GM21423 (cell line): ENCODE data around the gene MBOAT2.
A peak's percentile ranks its signal among the peaks of the same experiment; 100 is the strongest.

ENCODE experiments used
- ATAC-seq: cut with Tn5 transposase; IDR thresholded peaks from one replicate; pipeline ENCODE4 v1.9.1; 2021; ENCODE audit warnings: mild to moderate bottlenecking, moderate library complexity; ENCODE audit not compliant: unreplicated experiment

Gene MBOAT2

DNA sequence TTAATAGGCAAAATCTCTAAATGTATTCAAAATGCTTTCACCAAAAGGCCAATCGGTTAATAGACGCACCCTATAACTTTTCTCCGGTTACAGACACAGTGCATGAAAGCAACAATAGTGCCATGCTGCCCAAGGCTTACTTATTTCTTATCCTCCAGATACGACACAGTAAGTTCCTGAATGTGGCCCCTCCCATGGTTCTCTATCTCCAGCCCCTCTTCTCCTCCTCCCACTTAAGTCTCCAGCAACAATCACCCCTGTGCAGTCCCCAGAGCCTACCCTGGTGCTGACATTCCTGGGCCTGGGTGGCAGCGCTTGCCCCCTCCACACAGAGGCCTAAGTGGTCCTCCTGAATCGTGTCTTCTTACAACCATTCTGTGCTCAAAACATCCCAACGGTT, 169.6 kb downstream of the MBOAT2 start:
- no peak for ATAC-seq

DNA sequence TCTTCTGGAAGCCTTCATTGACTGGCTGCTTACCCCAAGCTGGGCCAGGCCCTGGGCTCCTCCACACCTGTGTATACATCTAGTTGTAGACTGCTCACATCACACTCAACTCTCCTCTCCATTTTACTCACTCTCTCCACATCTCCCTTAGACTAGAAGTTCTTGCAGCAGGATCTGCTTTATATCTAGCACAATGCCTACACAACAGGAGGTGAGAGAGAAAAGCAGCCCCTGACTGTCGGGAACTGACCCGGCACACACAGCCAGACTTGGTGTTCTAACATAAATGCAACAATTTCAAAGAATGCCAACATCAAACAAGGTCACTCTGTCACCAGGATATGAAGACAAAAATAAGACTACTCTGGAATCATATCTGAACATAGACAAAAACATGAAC, 172.0 kb downstream of the MBOAT2 start:
- no peak for ATAC-seq

DNA sequence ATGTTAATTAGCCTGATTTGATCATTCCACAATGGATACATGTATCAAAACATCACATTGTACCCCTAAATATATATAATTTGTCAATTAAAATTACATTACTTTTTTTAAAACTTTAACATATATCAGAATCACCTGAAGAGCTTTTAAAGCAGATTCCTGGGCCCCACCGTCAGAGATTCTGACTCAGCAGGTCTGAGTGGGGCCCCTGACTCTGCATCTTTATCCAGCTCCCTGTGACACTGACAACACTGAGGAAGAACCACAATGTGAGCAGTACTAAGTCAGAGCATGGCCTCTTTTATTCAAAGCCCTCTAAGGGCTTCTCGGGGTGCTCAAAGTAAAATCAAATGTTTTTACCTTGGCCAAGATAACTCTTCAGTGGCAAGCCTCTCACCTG, 175.8 kb downstream of the MBOAT2 start:
- ATAC-seq, result no peak

DNA sequence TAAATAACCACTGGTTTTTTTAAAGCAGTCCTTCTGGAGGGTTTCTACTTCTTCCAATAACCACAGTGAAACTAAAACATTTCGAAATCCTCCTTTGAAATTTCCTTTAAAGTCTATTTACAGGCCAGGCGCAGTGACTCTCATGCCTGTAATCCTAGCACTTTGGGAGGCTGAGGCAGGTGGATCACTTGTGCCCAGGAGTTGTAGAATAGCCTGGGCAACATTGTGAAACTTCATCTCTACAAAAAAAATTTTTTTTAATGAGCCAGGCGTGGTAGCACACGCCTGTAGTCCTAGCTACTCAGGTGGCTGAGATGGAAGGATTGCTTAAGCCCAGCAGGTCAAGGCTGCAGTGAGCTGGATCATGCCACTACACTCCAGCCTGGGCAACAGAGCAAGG, 181.3 kb downstream of the MBOAT2 start:
- ATAC-seq, result no peak

DNA sequence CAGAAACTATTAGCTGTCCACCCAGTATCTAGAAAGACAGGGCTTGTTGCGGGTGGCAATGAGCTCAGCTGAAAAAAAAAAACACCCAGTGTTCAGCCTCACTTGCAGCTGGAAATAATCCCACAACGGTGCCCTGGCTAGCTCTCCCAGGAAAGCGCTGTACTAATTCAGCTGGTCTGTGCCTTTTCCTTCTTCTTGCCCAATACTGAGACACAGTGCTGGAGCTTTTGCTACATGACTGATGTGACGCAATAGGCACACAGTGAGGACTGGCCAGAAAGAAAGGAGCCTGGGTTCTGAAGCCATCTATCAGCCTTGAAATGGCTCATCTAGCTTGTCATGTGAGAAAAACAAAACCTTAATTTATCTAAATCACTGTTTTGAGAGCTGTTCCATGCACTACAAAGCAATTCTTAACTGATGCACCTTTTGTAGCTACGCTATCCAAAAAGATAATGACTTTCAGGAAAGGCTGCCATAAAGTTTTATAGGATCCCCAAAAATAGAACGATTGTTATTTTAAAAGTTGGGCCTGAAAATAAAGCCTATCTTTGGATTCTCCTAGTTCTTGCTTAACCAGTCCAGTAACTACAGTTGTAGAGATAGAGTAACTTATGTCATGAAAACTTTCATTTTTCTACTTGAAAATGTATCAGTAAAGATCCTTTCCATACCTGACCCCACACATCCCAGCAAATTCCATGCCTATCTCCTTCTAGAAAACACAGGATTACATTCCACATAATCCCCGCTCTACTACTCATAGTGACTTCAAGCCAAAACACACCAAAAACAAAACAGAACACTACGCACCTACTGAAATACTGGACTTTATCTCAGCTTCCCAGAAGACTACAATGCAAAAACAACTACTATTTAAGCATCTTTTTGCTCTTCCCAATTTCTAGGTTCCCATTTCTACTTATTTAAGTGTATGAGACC, 181.9 kb downstream of the MBOAT2 start:
- no peak for ATAC-seq

DNA sequence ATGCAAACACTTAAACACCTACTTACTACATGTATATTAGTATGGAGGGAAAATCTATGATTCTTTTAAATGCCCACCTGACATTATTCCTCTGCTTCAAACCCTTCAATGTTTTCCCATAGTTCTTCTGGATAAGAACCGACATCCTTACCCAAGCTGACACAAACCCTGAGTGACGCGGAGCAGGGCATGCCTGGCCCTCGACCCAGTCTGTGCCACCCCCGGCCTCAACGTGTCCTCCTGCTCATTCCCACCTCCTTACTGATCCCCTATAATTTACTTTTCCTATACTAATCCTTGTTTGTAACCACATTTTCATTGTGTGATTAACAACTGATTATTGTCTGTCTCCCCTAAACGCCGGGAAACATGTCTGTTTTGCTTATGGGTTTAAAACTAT, 183.5 kb downstream of the MBOAT2 start:
- no peak for ATAC-seq

DNA sequence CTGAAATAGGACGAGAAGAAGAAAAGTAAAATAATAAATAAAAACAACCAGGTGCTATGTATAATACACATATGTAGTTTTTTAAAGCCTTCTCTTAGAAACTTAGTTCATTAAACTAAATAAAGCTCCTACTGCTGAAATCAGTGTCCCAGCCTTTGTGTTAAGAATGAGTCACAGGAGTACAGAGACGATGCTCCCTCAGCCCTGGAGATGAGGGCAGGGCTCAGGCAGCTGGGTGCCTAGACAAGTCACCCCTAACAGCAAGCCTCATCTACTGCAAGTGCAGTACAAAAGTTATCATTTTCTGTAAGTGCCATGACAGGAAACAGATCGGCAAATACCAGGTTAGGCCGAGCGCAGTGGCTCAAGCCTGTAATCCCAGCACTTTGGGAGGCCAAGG, 184.3 kb downstream of the MBOAT2 start:
- no peak for ATAC-seq

DNA sequence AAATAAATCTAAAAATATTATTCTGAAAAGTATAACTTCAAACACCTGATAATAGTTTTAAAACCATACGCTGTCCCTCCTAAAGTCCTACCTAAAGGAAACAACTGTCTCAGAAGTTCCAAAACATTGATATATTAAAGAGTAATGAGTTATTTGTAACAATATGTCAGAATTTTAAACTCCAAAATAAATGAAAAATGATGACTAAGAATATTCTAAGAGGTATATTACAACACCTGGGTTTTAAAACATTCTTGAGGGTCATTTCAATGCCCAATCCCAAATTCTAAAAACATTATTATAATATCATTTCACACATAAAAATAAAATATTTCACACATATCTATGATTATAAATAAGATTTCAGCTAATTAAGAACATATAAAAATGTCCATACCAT, 186.3 kb downstream of the MBOAT2 start:
- ATAC-seq, result no peak

DNA sequence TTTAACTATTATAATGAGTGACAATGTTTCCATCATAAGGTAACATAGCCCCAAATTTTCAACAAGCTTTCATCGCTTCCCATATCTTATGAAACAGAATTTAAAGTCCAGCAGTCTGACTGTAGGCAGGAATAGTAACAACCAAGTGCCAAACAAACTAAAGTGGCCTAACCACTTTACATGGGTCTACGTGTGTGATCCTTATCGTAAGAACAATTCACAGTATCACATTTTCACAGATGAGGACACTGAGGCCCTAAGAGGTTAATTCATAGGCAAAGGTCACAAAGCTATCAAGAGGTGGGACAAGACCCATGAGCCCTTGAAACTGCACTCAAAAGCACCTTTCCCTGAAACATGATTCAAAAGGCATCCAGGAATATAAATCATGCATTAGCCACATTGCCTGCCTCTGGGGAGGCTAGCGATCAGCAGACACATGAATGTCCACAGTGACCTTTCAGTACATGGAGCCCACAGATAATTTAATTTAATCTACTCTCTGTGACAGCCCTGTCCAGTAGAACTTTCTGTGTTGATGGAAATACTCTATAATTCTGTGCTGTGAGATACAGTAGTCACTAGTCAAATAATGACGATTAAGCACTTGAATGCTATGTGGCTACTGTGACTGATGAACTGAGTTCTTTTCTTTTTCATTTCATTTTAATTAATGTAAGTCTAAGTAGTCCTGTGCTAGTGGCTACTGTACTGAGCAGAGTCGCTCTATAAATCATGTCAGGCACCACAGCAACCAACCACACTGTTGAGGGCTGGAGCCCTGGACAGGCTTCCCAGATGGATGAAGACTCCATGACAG, 196.4 kb downstream of the MBOAT2 start:
- ATAC-seq, result no peak

DNA sequence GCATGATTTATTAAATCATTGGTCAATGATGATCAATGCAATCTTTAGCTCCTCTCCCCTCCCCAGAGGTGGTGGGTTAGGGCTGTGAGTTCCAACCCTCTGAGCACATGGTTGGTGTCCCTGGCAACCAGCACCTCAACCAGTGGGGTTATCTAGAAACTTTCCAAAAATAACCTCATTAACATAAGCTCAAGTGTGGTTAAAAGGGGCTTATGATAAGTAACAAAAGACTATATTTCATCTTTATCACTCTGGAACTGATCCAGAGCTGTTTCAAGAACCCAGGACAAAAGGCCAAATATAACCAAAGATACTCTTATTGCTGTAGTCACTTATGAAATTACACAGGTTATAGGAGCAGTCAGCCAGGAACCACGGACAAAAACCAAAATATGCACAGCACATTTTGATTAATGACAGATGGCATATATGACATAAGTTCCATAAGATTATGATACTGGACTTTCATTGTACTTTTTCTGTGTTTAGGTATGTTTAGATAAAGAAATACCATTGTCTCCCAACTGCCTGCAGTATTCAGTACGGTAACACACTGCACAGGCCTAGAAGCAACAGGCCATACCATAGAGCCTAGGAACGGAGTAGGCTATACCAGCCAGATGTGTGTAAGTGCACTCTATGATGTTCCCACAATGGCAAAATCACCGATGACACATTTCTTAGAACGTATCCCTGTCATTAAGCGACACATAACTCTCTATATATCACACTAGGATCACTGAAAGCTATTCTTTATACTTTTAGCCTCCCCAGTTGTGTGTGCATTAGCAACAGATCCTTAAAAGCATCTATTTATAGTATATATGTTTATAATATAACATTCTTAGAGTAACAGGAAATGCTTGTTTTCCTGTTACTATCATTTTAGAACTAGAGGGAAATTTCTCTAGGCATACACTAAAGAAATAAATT, 197.9 kb downstream of the MBOAT2 start:
- ATAC-seq, result no peak

DNA sequence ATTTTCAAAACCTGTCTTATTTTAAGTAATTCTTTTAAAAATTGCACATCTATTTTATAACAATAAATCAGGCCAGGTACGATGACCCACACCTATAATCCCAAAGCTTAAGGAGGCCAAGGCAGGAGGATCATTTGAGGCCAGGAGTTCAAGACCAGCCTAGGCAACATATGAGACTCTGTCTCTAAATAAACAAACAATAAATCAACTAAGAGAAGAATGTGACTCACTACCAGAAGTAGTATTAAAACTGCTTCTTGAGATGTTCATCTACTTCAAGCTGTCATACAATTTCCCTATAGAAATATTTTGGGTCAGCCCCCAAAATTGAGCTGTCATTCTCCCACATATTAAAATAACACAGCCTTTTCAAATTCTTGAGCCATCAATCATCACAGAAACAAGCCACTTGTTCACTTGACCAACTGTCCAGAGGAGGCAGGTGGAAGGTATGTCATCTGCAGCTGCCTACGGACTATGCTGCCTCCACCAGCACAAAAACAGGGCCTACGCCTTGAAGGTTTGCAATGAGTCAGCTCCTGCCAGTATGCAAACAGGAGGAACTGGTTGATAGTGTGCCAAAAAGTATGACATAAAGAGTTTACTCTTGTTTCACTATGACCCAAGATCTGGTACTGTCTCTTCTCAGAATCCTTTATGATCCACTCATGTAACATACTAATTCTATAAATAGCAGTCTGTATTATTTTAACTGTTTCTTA, 199.7 kb downstream of the MBOAT2 start:
- ATAC-seq, result peak; percentile 97

DNA sequence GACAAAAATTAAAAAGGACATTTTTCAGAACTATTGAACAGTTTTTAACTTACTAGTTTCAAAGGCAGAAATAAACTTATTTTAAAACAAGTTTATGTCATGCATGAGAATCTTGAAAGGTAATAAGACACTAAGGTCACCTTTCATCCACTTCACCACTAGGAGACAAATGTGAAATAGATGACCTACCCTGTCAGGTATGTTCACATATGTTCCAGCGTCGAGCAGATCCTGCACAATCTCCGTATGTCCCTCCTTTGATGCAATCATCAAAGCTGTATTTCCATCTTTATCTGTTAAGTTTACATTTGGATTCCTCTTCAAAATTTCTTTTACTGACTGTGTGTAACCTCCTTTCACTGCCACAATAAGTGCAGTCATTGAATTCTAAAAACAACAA, 200.7 kb downstream of the MBOAT2 start:
- ATAC-seq, result no peak
